SK-N-MC (cell line): ENCODE measurements around the gene VSNL1.

Experiments used
- EZH2 ChIP-seq: fragments of 200-600 bp; sonication (generic); IDR thresholded peaks from one replicate; pipeline ENCODE4 v1.6.1; 2017; ENCODE audit warnings: antibody characterized with exemption
- FOXP2 ChIP-seq: optimal IDR thresholded peaks from 2 replicates; pipeline ENCODE3; 2011; ENCODE audit warnings: mild to moderate bottlenecking, moderate library complexity; ENCODE audit not compliant: insufficient read depth; ENCODE audit errors: extremely low read length, control extremely low read depth
- POLR2AphosphoS5 ChIP-seq: IDR thresholded peaks from 2 replicates; pipeline ENCODE4 v1.6.1; 2012; ENCODE audit warnings: mild to moderate bottlenecking, low read depth, low read length, borderline replicate concordance

- TF ChIP-seq POLR2AphosphoS5: no peak
- no peak for TF ChIP-seq EZH2
- TF ChIP-seq FOXP2: no peak
These were observed 122.2 kb downstream of the VSNL1 start for GRCh38 chr2:17662723-17663122.
